ENCODE measurements around the gene AHDC1.

- no peak for TF ChIP-seq CTCF (IDR thresholded peaks at IDR 0.05; ENCODE audit: low read length)
- TF ChIP-seq EZH2 (optimal IDR thresholded peaks at IDR 0.05; ENCODE audit: low read depth, low read length), result no peak
- no peak for TF ChIP-seq EZH2phosphoT487 (IDR thresholded peaks at IDR 0.05; ENCODE audit: low read length)
Measured at GRCh38 chr1:27634985-27635367, 31.0 kb upstream of the AHDC1 start, which contains the start of gene FGR.

Data from MM.1S (cell line).